ENCODE results near the gene AKAP14. TPM values are rescaled to one million over a fixed set of nuclear protein-coding genes. Genes with fewer than 3 reads are reported as not detected.
"Not testable (repeated sequence)": the region's sequence is repeated elsewhere in the genome, so short reads cannot be mapped to it uniquely, and the experiment has no call there.

AKAP14 gene
- total RNA-seq, 2 experiments from 2014 or later, result not detected

GRCh38 chrX:119960625-119961024, 64.9 kb downstream of the AKAP14 start:
- Histone ChIP-seq H3K9me2 (ENCODE audit: insufficient read depth, low read length) (no peaks in the 10 kb centered on the region), H3K36me3 (ENCODE audit: insufficient read depth, low read length) (no peaks in the 10 kb centered on the region), H3K79me2 (ENCODE audit: insufficient read depth, low read depth, low read length) (no peaks in the 10 kb centered on the region), H3K4me1 (ENCODE audit: insufficient read depth, low read length, poor library complexity, severe bottlenecking) (no peaks in the 10 kb centered on the region), H3K4me2 (ENCODE audit: low read length) (no peak overlapping the region), H4K20me1 (ENCODE audit: insufficient read depth, low read length) (no peaks in the 10 kb centered on the region), H3K27ac (ENCODE audit: low read depth, low read length, poor library complexity, severe bottlenecking) (no peak overlapping the region), H2AFZ (ENCODE audit: low read length) (no peak overlapping the region), H3K4me3 (ENCODE audit: low read depth, low read length, poor library complexity, severe bottlenecking) (no peak overlapping the region), H3K9me3 (ENCODE audit: low read length) (no peaks in the 10 kb centered on the region)
- ChIA-PET CTCF (ENCODE audit: unreplicated experiment) (no interaction called here), POLR2A (no interaction called here)
- DNase-seq (ENCODE audit: low spot score), result no peak
- no TSS peak for BruUV-seq (replicated peaks)
- no peak for TF ChIP-seq EZH2phosphoT487 (IDR thresholded peaks at IDR 0.05; ENCODE audit: borderline replicate concordance, low read depth, low read length)
- TF ChIP-seq CTCF (conservative IDR thresholded peaks at IDR 0.05; ENCODE audit: low read length), result no peak
- intact Hi-C loops (cut with micrococcal nuclease; ENCODE audit: unreplicated experiment), result no loop called here

DNA sequence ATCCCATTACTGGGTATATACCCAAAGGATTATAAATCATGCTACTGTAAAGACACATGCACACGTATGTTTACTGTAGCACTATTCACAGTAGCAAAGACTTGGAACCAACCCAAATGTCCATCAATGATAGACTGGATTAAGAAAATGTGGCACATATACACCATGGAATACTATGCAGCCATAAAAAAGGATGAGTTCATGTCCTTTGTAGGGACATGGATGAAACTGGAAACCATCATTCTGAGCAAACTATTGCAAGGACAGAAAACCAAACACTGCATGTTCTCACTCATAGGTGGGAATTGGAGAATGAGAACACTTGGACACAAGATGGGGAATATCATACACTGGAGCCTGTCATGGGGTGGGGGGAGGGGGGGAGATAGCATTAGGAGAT, 71.1 kb downstream of the AKAP14 start:
- POLR2A ChIA-PET; DNase-seq (ENCODE audit: low spot score); CTCF ChIA-PET (ENCODE audit: unreplicated experiment); H4K20me1 ChIP-seq (ENCODE audit: insufficient read depth, low read length); H2AFZ ChIP-seq (ENCODE audit: low read length); H3K4me3 ChIP-seq (ENCODE audit: low read depth, low read length, poor library complexity, severe bottlenecking); H3K4me2 ChIP-seq (ENCODE audit: low read length); H3K27ac ChIP-seq (ENCODE audit: low read depth, low read length, poor library complexity, severe bottlenecking); BruUV-seq (replicated peaks); H3K79me2 ChIP-seq (ENCODE audit: insufficient read depth, low read depth, low read length); H3K9me3 ChIP-seq (ENCODE audit: low read length); intact Hi-C loops (cut with micrococcal nuclease; ENCODE audit: unreplicated experiment); H3K9me2 ChIP-seq (ENCODE audit: insufficient read depth, low read length); H3K4me1 ChIP-seq (ENCODE audit: insufficient read depth, low read length, poor library complexity, severe bottlenecking); H3K36me3 ChIP-seq (ENCODE audit: insufficient read depth, low read length): not testable (repeated sequence)

Other genes with a start within 250 kb of the AKAP14 start
- gene SEPTIN6, start 202.7 kb upstream of the AKAP14 start, total RNA-seq (2014; rRNA removed; shearing (Covaris generic)), result 145 and 182 TPM in 2 replicates
- gene SEPTIN6, start 202.7 kb upstream of the AKAP14 start, total RNA-seq (2022), result 216 and 231 TPM in 2 replicates
- gene SOWAHD, start 137.3 kb upstream of the AKAP14 start, total RNA-seq (2014; rRNA removed; shearing (Covaris generic)), result not detected in 2 replicates
- 0.29 and 0.55 TPM in 2 replicates for gene SOWAHD, start 137.3 kb upstream of the AKAP14 start, total RNA-seq (2022)
- gene RPL39, start 104.3 kb upstream of the AKAP14 start, total RNA-seq (2014; rRNA removed; shearing (Covaris generic)), result 1,897 and 2,118 TPM in 2 replicates
- gene RPL39, start 104.3 kb upstream of the AKAP14 start, total RNA-seq (2022), result 2,029 and 2,070 TPM in 2 replicates
- 8.7 and 10.8 TPM in 2 replicates for gene UPF3B, start 42.9 kb upstream of the AKAP14 start, total RNA-seq (2014; rRNA removed; shearing (Covaris generic))
- gene UPF3B, start 42.9 kb upstream of the AKAP14 start, total RNA-seq (2022), result 25.1 and 25.5 TPM in 2 replicates
- 32.8 and 37.4 TPM in 2 replicates for gene RNF113A, start 24.2 kb upstream of the AKAP14 start, total RNA-seq (2014; rRNA removed; shearing (Covaris generic))
- gene RNF113A, start 24.2 kb upstream of the AKAP14 start, total RNA-seq (2022), result 25.2 and 26.4 TPM in 2 replicates
- gene NDUFA1, start 24.1 kb upstream of the AKAP14 start, total RNA-seq (2014; rRNA removed; shearing (Covaris generic)), result 61.3 and 82.1 TPM in 2 replicates
- 66.7 and 86.3 TPM in 2 replicates for gene NDUFA1, start 24.1 kb upstream of the AKAP14 start, total RNA-seq (2022)
- gene NKAP, start 47.9 kb downstream of the AKAP14 start, total RNA-seq (2014; rRNA removed; shearing (Covaris generic)), result 5.2 and 6.9 TPM in 2 replicates
- 11.9 and 14.8 TPM in 2 replicates for gene NKAP, start 47.9 kb downstream of the AKAP14 start, total RNA-seq (2022)
- gene RHOXF2B, start 181.8 kb downstream of the AKAP14 start, total RNA-seq (2014; rRNA removed; shearing (Covaris generic)), result not detected in 2 replicates
- gene RHOXF2B, start 181.8 kb downstream of the AKAP14 start, total RNA-seq (2022), result not detected in 2 replicates
- gene RHOXF1, start 220.0 kb downstream of the AKAP14 start, total RNA-seq (2014; rRNA removed; shearing (Covaris generic)), result 1.5 TPM in 1 of 2 replicates, not detected in the other
- gene RHOXF1, start 220.0 kb downstream of the AKAP14 start, total RNA-seq (2022), result not detected in 2 replicates